KMS-11 (cell line): ENCODE data around the gene C8A.

Experiments
- H2AFZ ChIP-seq: fragments of 200-600 bp; sonication (generic); 2 replicates; pipeline ENCODE4 v1.6.1; 2016; ENCODE audit warnings: antibody characterized with exemption, mixed run types, low read depth
- H3K27ac ChIP-seq: fragments of 200-600 bp; sonication (generic); 2 replicates; pipeline ENCODE4 v1.6.1; 2016; ENCODE audit warnings: mild to moderate bottlenecking, mixed run types
- H3K27me3 ChIP-seq: fragments of 200-600 bp; sonication (generic); 2 replicates; pipeline ENCODE4 v1.6.1; 2017; ENCODE audit warnings: mild to moderate bottlenecking, low read depth, mixed run types, moderate library complexity; ENCODE audit not compliant: insufficient read depth
- H3K36me3 ChIP-seq: fragments of 200-600 bp; sonication (generic); 2 replicates; pipeline ENCODE4 v1.6.1; 2017; ENCODE audit warnings: mild to moderate bottlenecking, mixed run types; ENCODE audit not compliant: insufficient read depth
- H3K4me1 ChIP-seq: fragments of 200-600 bp; sonication (generic); 2 replicates; pipeline ENCODE4 v1.6.1; 2016; ENCODE audit warnings: mild to moderate bottlenecking, low read depth, mixed run types; ENCODE audit not compliant: poor library complexity, severe bottlenecking
- H3K4me2 ChIP-seq: fragments of 200-600 bp; sonication (generic); 2 replicates; pipeline ENCODE4 v1.7.0; 2016; ENCODE audit warnings: mild to moderate bottlenecking, mixed run types
- H3K4me3 ChIP-seq: fragments of 200-600 bp; sonication (generic); IDR thresholded peaks from 2 replicates; pipeline ENCODE4 v1.6.1; 2017; ENCODE audit warnings: low read depth, low read length, mixed read lengths; ENCODE audit not compliant: insufficient read depth
- H3K79me2 ChIP-seq: fragments of 200-600 bp; sonication (generic); 2 replicates; pipeline ENCODE4 v1.6.1; 2016; ENCODE audit warnings: low read depth, mixed run types; ENCODE audit not compliant: insufficient read depth
- H3K9ac ChIP-seq: fragments of 200-600 bp; sonication (generic); 2 replicates; pipeline ENCODE4 v1.6.1; 2016; ENCODE audit warnings: mild to moderate bottlenecking, mixed run types
- H4K20me1 ChIP-seq: fragments of 200-600 bp; sonication (generic); 2 replicates; pipeline ENCODE4 v1.6.1; 2016; ENCODE audit warnings: mild to moderate bottlenecking, mixed run types; ENCODE audit not compliant: insufficient read depth
- TF ChIP-seq, protein P1 (sequence below): fragments of 200-600 bp; sonication (generic); conservative IDR thresholded peaks from 2 replicates; pipeline ENCODE4 v1.6.1; 2017; ENCODE audit warnings: low read depth, mild to moderate bottlenecking, antibody characterized with exemption, low read length, moderate library complexity, mixed read lengths

The C8A gene

DNA sequence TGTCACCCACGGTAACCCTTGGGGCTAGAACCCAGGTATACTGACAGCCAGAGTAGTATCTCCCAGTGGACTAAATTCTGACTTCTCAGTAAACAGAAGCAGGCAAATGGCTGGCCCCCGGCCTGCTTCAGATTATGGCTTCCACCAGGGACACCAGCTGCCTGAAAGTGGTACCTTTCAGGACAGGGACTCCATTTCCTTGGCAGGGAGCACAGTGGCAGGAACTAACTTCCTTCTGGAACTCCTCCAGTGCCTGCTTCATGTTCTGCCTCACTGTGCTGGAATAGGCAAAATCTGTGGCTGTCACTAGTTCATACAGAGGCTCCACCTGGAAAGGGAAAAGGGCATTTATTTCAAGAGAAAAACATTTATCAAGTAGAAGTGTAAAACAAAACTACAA is 78.6 kb downstream of the C8A start:
- Histone ChIP-seq H3K4me2 (no peak overlapping the region), H3K79me2 (no peaks in the 10 kb centered on the region), H3K36me3 (no peaks in the 10 kb centered on the region), H4K20me1 (no peaks in the 10 kb centered on the region), H2AFZ (no peak overlapping the region), H3K4me3 (no peak overlapping the region), H3K27ac (no peak overlapping the region), H3K4me1 (no peaks in the 10 kb centered on the region), H3K27me3 (no peaks in the 10 kb centered on the region), H3K9ac (no peak overlapping the region)
- TF ChIP-seq, protein P1, sequence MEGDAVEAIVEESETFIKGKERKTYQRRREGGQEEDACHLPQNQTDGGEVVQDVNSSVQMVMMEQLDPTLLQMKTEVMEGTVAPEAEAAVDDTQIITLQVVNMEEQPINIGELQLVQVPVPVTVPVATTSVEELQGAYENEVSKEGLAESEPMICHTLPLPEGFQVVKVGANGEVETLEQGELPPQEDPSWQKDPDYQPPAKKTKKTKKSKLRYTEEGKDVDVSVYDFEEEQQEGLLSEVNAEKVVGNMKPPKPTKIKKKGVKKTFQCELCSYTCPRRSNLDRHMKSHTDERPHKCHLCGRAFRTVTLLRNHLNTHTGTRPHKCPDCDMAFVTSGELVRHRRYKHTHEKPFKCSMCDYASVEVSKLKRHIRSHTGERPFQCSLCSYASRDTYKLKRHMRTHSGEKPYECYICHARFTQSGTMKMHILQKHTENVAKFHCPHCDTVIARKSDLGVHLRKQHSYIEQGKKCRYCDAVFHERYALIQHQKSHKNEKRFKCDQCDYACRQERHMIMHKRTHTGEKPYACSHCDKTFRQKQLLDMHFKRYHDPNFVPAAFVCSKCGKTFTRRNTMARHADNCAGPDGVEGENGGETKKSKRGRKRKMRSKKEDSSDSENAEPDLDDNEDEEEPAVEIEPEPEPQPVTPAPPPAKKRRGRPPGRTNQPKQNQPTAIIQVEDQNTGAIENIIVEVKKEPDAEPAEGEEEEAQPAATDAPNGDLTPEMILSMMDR: no peak

GRCh38 chr1:56933606-56934005 is 79.0 kb downstream of the C8A start:
- H3K27ac ChIP-seq: no peak overlapping the region
- H3K4me1 ChIP-seq: no peaks in the 10 kb centered on the region
- H4K20me1 ChIP-seq: no peaks in the 10 kb centered on the region
- no peaks in the 10 kb centered on the region for H3K27me3 ChIP-seq
- no peaks in the 10 kb centered on the region for H3K36me3 ChIP-seq
- H3K4me2 ChIP-seq: no peak overlapping the region
- H3K4me3 ChIP-seq: no peak overlapping the region
- H2AFZ ChIP-seq: no peak overlapping the region
- no peak overlapping the region for H3K9ac ChIP-seq
- TF ChIP-seq, protein P1: no peak
- no peaks in the 10 kb centered on the region for H3K79me2 ChIP-seq

GRCh38 chr1:56934430-56935060 is 79.9 kb downstream of the C8A start:
- TF ChIP-seq, protein P1: no peak

DNA sequence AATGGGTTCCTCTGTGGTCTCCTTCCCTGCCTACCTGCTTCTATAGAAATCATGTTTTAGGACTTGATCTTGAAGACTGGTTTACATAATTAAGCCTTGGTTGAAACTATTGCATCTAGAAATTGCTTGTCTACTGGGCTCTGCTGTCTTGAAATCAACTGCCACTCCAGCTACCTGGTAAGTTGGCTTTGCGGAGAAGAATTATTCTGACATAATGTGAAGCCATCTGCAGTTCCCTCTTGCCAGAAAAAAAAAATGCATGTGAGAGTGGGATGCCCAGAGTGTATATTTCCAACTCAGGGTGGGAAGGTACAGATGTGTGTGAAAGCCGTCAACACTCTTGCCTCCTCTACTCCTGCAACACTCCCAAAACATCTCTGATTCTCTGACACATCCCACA is 84.0 kb downstream of the C8A start:
- H3K4me1 ChIP-seq: no peaks in the 10 kb centered on the region
- H3K9ac ChIP-seq: no peak overlapping the region
- no peaks in the 10 kb centered on the region for H4K20me1 ChIP-seq
- TF ChIP-seq, protein P1: no peak
- H3K4me2 ChIP-seq: no peak overlapping the region
- H2AFZ ChIP-seq: no peak overlapping the region
- no peak overlapping the region for H3K27ac ChIP-seq
- H3K36me3 ChIP-seq: no peaks in the 10 kb centered on the region
- no peaks in the 10 kb centered on the region for H3K79me2 ChIP-seq
- no peak overlapping the region for H3K4me3 ChIP-seq
- no peaks in the 10 kb centered on the region for H3K27me3 ChIP-seq

More at GRCh38 chr1:56934430-56935060, 79.9 kb downstream of the C8A start:
- H3K4me1 ChIP-seq: no peaks in the 10 kb centered on the region
- no peaks in the 10 kb centered on the region for H3K27me3 ChIP-seq
- no peaks in the 10 kb centered on the region for H3K36me3 ChIP-seq
- H3K4me3 ChIP-seq: no peak overlapping the region
- no peak overlapping the region for H2AFZ ChIP-seq
- no peaks in the 10 kb centered on the region for H3K79me2 ChIP-seq
- no peak overlapping the region for H3K4me2 ChIP-seq
- no peak overlapping the region for H3K27ac ChIP-seq
- H4K20me1 ChIP-seq: no peaks in the 10 kb centered on the region
- no peak overlapping the region for H3K9ac ChIP-seq
